HEK293 (cell line): ENCODE data around the gene TAAR6.

ENCODE experiments used
- BCL11A ChIP-seq: fragments of 450-650 bp; formaldehyde crosslinking; IDR thresholded peaks from 2 replicates; pipeline ENCODE4 v1.5.1; 2016; ENCODE audit warnings: low read depth, missing biosample characterization, missing genetic modification characterization
- BCL11B ChIP-seq: fragments of 450-650 bp; formaldehyde crosslinking; IDR thresholded peaks from 2 replicates; pipeline ENCODE4 v1.5.1; 2016; ENCODE audit warnings: low read depth, missing biosample characterization, missing genetic modification characterization
- BCL6B ChIP-seq: fragments of 450-650 bp; formaldehyde crosslinking; IDR thresholded peaks from 2 replicates; pipeline ENCODE4 v1.5.1; 2017; ENCODE audit warnings: missing biosample characterization, missing genetic modification characterization
- GLI2 ChIP-seq: fragments of 450-650 bp; formaldehyde crosslinking; IDR thresholded peaks from 2 replicates; pipeline ENCODE4; 2017; ENCODE audit warnings: missing biosample characterization, missing genetic modification characterization, low read depth, borderline replicate concordance
- GLIS1 ChIP-seq: fragments of 450-650 bp; formaldehyde crosslinking; IDR thresholded peaks from 2 replicates; pipeline ENCODE4 v1.5.1; 2016; ENCODE audit warnings: missing biosample characterization, missing genetic modification characterization
- HOXA7 ChIP-seq: sonication (generic); formaldehyde crosslinking; IDR thresholded peaks from 2 replicates; pipeline ENCODE4 v1.8.1; 2022; ENCODE audit warnings: missing genetic modification reagents, borderline replicate concordance
- OSR2 ChIP-seq: fragments of 450-650 bp; formaldehyde crosslinking; IDR thresholded peaks from 2 replicates; pipeline ENCODE4 v1.5.1; 2016; ENCODE audit warnings: missing biosample characterization, missing genetic modification characterization
- REST ChIP-seq: fragments of 450-650 bp; formaldehyde crosslinking; IDR thresholded peaks from 2 replicates; pipeline ENCODE4 v1.5.1; 2016; ENCODE audit warnings: missing biosample characterization, missing genetic modification characterization
- SP7 ChIP-seq: fragments of 450-650 bp; formaldehyde crosslinking; IDR thresholded peaks from 2 replicates; pipeline ENCODE4 v1.5.1; 2016; ENCODE audit warnings: missing biosample characterization, missing genetic modification characterization
- ZBTB1 ChIP-seq: fragments of 450-650 bp; formaldehyde crosslinking; IDR thresholded peaks from 2 replicates; pipeline ENCODE4 v1.5.1; 2016; ENCODE audit warnings: missing biosample characterization, missing genetic modification characterization
- ZBTB20 ChIP-seq: fragments of 450-650 bp; formaldehyde crosslinking; IDR thresholded peaks from 2 replicates; pipeline ENCODE4 v1.5.1; 2016; ENCODE audit warnings: missing biosample characterization, missing genetic modification characterization
- ZBTB21 ChIP-seq: fragments of 450-650 bp; formaldehyde crosslinking; IDR thresholded peaks from 2 replicates; pipeline ENCODE4 v1.5.1; 2017; ENCODE audit warnings: missing biosample characterization, missing genetic modification characterization
- ZBTB6 ChIP-seq: fragments of 450-650 bp; formaldehyde crosslinking; IDR thresholded peaks from 2 replicates; pipeline ENCODE4 v1.5.1; 2017; ENCODE audit warnings: missing biosample characterization, missing genetic modification characterization
- ZFHX2 ChIP-seq: fragments of 450-650 bp; formaldehyde crosslinking; conservative IDR thresholded peaks from 2 replicates; pipeline ENCODE4 v1.5.1; 2016; ENCODE audit warnings: missing biosample characterization, missing genetic modification characterization
- ZFP69B ChIP-seq: fragments of 450-650 bp; formaldehyde crosslinking; IDR thresholded peaks from 2 replicates; pipeline ENCODE4 v1.5.1; 2016; ENCODE audit warnings: missing biosample characterization, missing genetic modification characterization
- ZNF221 ChIP-seq: fragments of 450-650 bp; formaldehyde crosslinking; IDR thresholded peaks from 2 replicates; pipeline ENCODE4 v1.5.1; 2017; ENCODE audit warnings: missing biosample characterization, missing genetic modification characterization, borderline replicate concordance
- ZNF302 ChIP-seq: fragments of 450-650 bp; formaldehyde crosslinking; IDR thresholded peaks from 2 replicates; pipeline ENCODE4 v1.5.1; 2016; ENCODE audit warnings: missing biosample characterization, missing genetic modification characterization, low read depth
- ZNF324 ChIP-seq: fragments of 450-650 bp; formaldehyde crosslinking; IDR thresholded peaks from 2 replicates; pipeline ENCODE4 v1.5.1; 2016; ENCODE audit warnings: missing biosample characterization, missing genetic modification characterization
- ZNF473 ChIP-seq: fragments of 450-650 bp; formaldehyde crosslinking; IDR thresholded peaks from 2 replicates; pipeline ENCODE4 v1.5.1; 2017; ENCODE audit warnings: missing biosample characterization, missing genetic modification characterization
- ZNF530 ChIP-seq: fragments of 450-650 bp; formaldehyde crosslinking; IDR thresholded peaks from 2 replicates; pipeline ENCODE4 v1.5.1; 2016; ENCODE audit warnings: low read depth, missing biosample characterization, missing genetic modification characterization
- ZNF548 ChIP-seq: fragments of 450-650 bp; formaldehyde crosslinking; IDR thresholded peaks from 2 replicates; pipeline ENCODE4 v1.5.1; 2016; ENCODE audit warnings: missing biosample characterization, missing genetic modification characterization
- ZNF585B ChIP-seq: fragments of 450-650 bp; formaldehyde crosslinking; IDR thresholded peaks from 2 replicates; pipeline ENCODE4 v1.5.1; 2016; ENCODE audit warnings: missing biosample characterization, missing genetic modification characterization
- ZNF626 ChIP-seq: fragments of 450-650 bp; sonication (Bioruptor Pico); formaldehyde crosslinking; IDR thresholded peaks from 2 replicates; pipeline ENCODE4 v1.5.1; 2018; ENCODE audit warnings: missing biosample characterization, missing genetic modification characterization, inconsistent platforms
- ZNF664 ChIP-seq: fragments of 450-650 bp; formaldehyde crosslinking; IDR thresholded peaks from 2 replicates; pipeline ENCODE4 v1.5.1; 2016; ENCODE audit warnings: missing biosample characterization, missing genetic modification characterization
- ZNF792 ChIP-seq: fragments of 450-650 bp; formaldehyde crosslinking; IDR thresholded peaks from 2 replicates; pipeline ENCODE4 v1.5.1; 2016; ENCODE audit warnings: missing biosample characterization, missing genetic modification characterization
- ZNF830 ChIP-seq: fragments of 450-650 bp; IDR thresholded peaks from 2 replicates; pipeline ENCODE4 v1.5.0; 2018; ENCODE audit warnings: missing biosample characterization, missing genetic modification characterization, low read depth, mild to moderate bottlenecking, moderate library complexity
- TF ChIP-seq, protein P1 (sequence below): fragments of 450-650 bp; formaldehyde crosslinking; IDR thresholded peaks from 2 replicates; pipeline ENCODE4 v1.5.1; 2016; ENCODE audit warnings: missing biosample characterization, missing genetic modification characterization
- TF ChIP-seq, protein P2 (sequence below): fragments of 450-650 bp; formaldehyde crosslinking; IDR thresholded peaks from 2 replicates; pipeline ENCODE4 v1.5.1; 2016; ENCODE audit warnings: missing biosample characterization, missing genetic modification characterization, low read depth
- TF ChIP-seq, protein P3 (sequence below): fragments of 450-650 bp; formaldehyde crosslinking; IDR thresholded peaks from 2 replicates; pipeline ENCODE4; 2016; ENCODE audit warnings: missing biosample characterization, missing genetic modification characterization

Gene TAAR6

DNA sequence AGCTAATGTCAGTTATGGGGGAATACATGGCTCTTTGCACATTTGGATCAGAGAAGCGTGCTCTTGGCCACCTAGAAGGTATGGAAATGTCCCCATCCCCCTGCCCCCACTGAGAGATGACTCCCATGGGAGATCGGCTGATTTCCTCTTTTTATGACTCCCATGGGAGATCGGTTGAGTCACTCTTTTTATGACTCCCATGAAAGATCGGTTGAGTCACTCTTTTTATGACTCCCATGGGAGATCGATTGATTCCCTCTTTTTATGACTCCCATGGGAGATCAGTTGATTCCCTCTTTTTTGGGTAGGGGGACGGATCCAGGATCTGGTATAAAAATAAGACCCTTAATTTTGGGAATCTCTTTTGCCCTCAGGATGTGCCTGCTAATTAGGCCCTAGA, 42.3 kb upstream of the TAAR6 start (continued):
- TF ChIP-seq ZNF473 (tag by site-specific recombination) (no peak), BCL11B (tag by site-specific recombination) (peak; percentile 92), OSR2 (tag by site-specific recombination) (peak; percentile 41; the same call in 1 of the 2 replicates), GLI2 (peak; percentile 42; the same call in 1 of the 2 replicates), ZNF221 (tag by site-specific recombination) (no peak), GLIS1 (peak; percentile 75), BCL6B (tag by site-specific recombination) (no peak), ZNF302 (no peak), ZBTB6 (tag by site-specific recombination) (no peak), ZNF792 (tag by site-specific recombination) (no peak), ZNF548 (tag by site-specific recombination) (no peak), SP7 (tag by site-specific recombination) (peak; percentile 76), ZNF626 (no peak), ZNF324 (tag by site-specific recombination) (peak; percentile 72), ZFP69B (tag by site-specific recombination) (0 out of 2 replicates have a peak, but pooled peaks have one; percentile 39), ZFHX2 (no peak), BCL11A (tag by site-specific recombination) (peak; percentile 83), REST (tag by site-specific recombination) (no peak), ZBTB20 (tag by site-specific recombination) (no peak), ZNF585B (tag by site-specific recombination) (no peak), ZBTB1 (tag by site-specific recombination) (peak; percentile 75; the same call in 1 of the 2 replicates), ZNF664 (no peak), ZNF530 (no peak), HOXA7 (CRISPR knock-in tag) (no peak), ZNF830 (tag by site-specific recombination) (no peak), ZBTB21 (tag by site-specific recombination) (no peak)
- TF ChIP-seq, protein P1, sequence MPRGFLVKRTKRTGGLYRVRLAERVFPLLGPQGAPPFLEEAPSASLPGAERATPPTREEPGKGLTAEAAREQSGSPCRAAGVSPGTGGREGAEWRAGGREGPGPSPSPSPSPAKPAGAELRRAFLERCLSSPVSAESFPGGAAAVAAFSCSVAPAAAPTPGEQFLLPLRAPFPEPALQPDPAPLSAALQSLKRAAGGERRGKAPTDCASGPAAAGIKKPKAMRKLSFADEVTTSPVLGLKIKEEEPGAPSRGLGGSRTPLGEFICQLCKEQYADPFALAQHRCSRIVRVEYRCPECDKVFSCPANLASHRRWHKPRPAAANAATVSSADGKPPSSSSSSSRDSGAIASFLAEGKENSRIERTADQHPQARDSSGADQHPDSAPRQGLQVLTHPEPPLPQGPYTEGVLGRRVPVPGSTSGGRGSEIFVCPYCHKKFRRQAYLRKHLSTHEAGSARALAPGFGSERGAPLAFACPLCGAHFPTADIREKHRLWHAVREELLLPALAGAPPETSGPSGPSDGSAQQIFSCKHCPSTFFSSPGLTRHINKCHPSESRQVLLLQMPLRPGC, result peak; percentile 92
- TF ChIP-seq, protein P2, sequence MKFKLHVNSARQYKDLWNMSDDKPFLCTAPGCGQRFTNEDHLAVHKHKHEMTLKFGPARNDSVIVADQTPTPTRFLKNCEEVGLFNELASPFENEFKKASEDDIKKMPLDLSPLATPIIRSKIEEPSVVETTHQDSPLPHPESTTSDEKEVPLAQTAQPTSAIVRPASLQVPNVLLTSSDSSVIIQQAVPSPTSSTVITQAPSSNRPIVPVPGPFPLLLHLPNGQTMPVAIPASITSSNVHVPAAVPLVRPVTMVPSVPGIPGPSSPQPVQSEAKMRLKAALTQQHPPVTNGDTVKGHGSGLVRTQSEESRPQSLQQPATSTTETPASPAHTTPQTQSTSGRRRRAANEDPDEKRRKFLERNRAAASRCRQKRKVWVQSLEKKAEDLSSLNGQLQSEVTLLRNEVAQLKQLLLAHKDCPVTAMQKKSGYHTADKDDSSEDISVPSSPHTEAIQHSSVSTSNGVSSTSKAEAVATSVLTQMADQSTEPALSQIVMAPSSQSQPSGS (tag by site-specific recombination), result no peak
- TF ChIP-seq, protein P3, sequence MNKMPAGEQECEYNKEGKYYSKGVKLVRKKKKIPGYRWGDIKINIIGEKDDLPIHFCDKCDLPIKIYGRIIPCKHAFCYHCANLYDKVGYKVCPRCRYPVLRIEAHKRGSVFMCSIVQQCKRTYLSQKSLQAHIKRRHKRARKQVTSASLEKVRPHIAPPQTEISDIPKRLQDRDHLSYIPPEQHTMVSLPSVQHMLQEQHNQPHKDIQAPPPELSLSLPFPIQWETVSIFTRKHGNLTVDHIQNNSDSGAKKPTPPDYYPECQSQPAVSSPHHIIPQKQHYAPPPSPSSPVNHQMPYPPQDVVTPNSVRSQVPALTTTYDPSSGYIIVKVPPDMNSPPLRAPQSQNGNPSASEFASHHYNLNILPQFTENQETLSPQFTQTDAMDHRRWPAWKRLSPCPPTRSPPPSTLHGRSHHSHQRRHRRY (tag by site-specific recombination), result no peak
